NB4 (cell line): ENCODE measurements around the gene ABI3.

Experiments used
- DNase-seq: peaks from one replicate; pipeline ENCODE4 v3.0.0; 2010; ENCODE audit warnings: low read depth
- H3K4me3 ChIP-seq: one replicate; pipeline ENCODE4 v1.5.1; 2011; ENCODE audit warnings: mild to moderate bottlenecking, low read depth, low read length, moderate library complexity
- CTCF ChIP-seq: IDR thresholded peaks from one replicate; pipeline ENCODE4 v1.5.1; 2012; ENCODE audit warnings: low read depth, low read length
- MAX ChIP-seq: IDR thresholded peaks from 2 replicates; pipeline ENCODE4 v1.6.1; 2011; ENCODE audit warnings: low read depth, low read length
- MYC ChIP-seq: IDR thresholded peaks from 2 replicates; pipeline ENCODE4 v1.6.1; 2011; ENCODE audit warnings: low read depth, low read length
- POLR2A ChIP-seq: IDR thresholded peaks from 2 replicates; pipeline ENCODE4 v1.6.1; 2011; ENCODE audit warnings: mild to moderate bottlenecking; ENCODE audit not compliant: insufficient read length; ENCODE audit errors: extremely low read depth

The ABI3 gene

GRCh38 chr17:49267912-49268311 is 57.4 kb downstream of the ABI3 start:
- TF ChIP-seq MAX (no peak), POLR2A (no peak), MYC (no peak), CTCF (no peak)
- DNase-seq: no peak
- H3K4me3 ChIP-seq: no peak overlapping the region

- TF ChIP-seq MYC: no peak
- no peak for TF ChIP-seq POLR2A
- no peak for TF ChIP-seq MAX
- no peak for TF ChIP-seq CTCF
Observed at GRCh38 chr17:49269356-49269755, 58.8 kb downstream of the ABI3 start.

More at GRCh38 chr17:49269356-49269755, 58.8 kb downstream of the ABI3 start:
- DNase-seq: no peak
- no peak overlapping the region for H3K4me3 ChIP-seq
